NB4 (cell line): Measurements from ENCODE around the gene VTCN1.

ENCODE experiments used
- DNase-seq: peaks from one replicate; pipeline ENCODE4 v3.0.0; 2010; ENCODE audit warnings: low read depth
- H3K4me3 ChIP-seq: one replicate; pipeline ENCODE4 v1.5.1; 2011; ENCODE audit warnings: mild to moderate bottlenecking, low read depth, low read length, moderate library complexity
- CTCF ChIP-seq: IDR thresholded peaks from one replicate; pipeline ENCODE4 v1.5.1; 2012; ENCODE audit warnings: low read depth, low read length
- MAX ChIP-seq: IDR thresholded peaks from 2 replicates; pipeline ENCODE4 v1.6.1; 2011; ENCODE audit warnings: low read depth, low read length
- MYC ChIP-seq: IDR thresholded peaks from 2 replicates; pipeline ENCODE4 v1.6.1; 2011; ENCODE audit warnings: low read depth, low read length
- POLR2A ChIP-seq: IDR thresholded peaks from 2 replicates; pipeline ENCODE4 v1.6.1; 2011; ENCODE audit warnings: mild to moderate bottlenecking; ENCODE audit not compliant: insufficient read length; ENCODE audit errors: extremely low read depth

Gene VTCN1

GRCh38 chr1:117173691-117174090, 37.0 kb downstream of the VTCN1 start:
- TF ChIP-seq MYC (no peak), MAX (no peak)
- no peak for DNase-seq
- H3K4me3 ChIP-seq: no peak overlapping the region

- TF ChIP-seq CTCF (no peak), POLR2A (no peak), MAX (no peak), MYC (no peak)
- H3K4me3 ChIP-seq: no peak overlapping the region
- no peak for DNase-seq
Observed at GRCh38 chr1:117173006-117173405, 37.7 kb downstream of the VTCN1 start.

GRCh38 chr1:117171900-117172511, 38.7 kb downstream of the VTCN1 start:
- TF ChIP-seq POLR2A (no peak), MAX (no peak), CTCF (no peak), MYC (no peak)
- DNase-seq: no peak
- no peak overlapping the region for H3K4me3 ChIP-seq

- no peak for DNase-seq
- H3K4me3 ChIP-seq: no peak overlapping the region
- TF ChIP-seq CTCF (no peak), MYC (no peak), MAX (no peak), POLR2A (no peak)
Observed at GRCh38 chr1:117169871-117170596, 40.7 kb downstream of the VTCN1 start.

GRCh38 chr1:117167402-117167801, 43.3 kb downstream of the VTCN1 start:
- no peak for DNase-seq
- no peak overlapping the region for H3K4me3 ChIP-seq
- TF ChIP-seq CTCF: no peak
- no peak for TF ChIP-seq MAX
- TF ChIP-seq MYC: no peak
- TF ChIP-seq POLR2A: no peak

GRCh38 chr1:117166076-117166475, 44.7 kb downstream of the VTCN1 start:
- no peak for DNase-seq
- TF ChIP-seq MAX: no peak
- no peak for TF ChIP-seq POLR2A
- no peak for TF ChIP-seq CTCF
- H3K4me3 ChIP-seq: no peak overlapping the region
